ENCODE results near the gene WDR5. TPM values are rescaled to one million over a fixed set of nuclear protein-coding genes. Genes with fewer than 3 reads are reported as not detected.

Gene WDR5
- total and polyA plus RNA-seq, 10 of the 15 experiments (the other 5 are each of a cell fraction or from before 2014, with no cell fraction given) = 1.4 to 43.7 (median 33.2) TPM

- H3K79me2 ChIP-seq (ENCODE audit: control insufficient read depth, insufficient read depth, low read length) = no peaks in the 10 kb centered on the region
- ATAC-seq (no peak), FAIRE-seq (no peak), DNase-seq (ENCODE audit: low read depth, low spot score) (no peak)
- no peaks in the 10 kb centered on the region; a peak in 1 of 4 replicates for H3K27me3 ChIP-seq (replicated peaks in 1 of 2; ENCODE audit: control insufficient read depth in 2 of 2, insufficient read depth in 2 of 2, low read length in 1 of 2)
- H3K9me3 ChIP-seq (replicated peaks; ENCODE audit: control insufficient read depth, insufficient read depth, low read length) = no peaks in the 10 kb centered on the region
- RAD21 ChIA-PET (ENCODE audit: unreplicated experiment) = interaction anchor here (0.9 kb wide), 1 partner anchor 8 kb away, joined by 3 read pairs; no protein-coding TSS in a partner anchor
- no peak overlapping the region for H3K27ac ChIP-seq (ENCODE audit: control insufficient read depth, insufficient read depth)
- H3K9ac ChIP-seq (ENCODE audit: control insufficient read depth, insufficient read depth, low read length) = no peak overlapping the region
- in situ Hi-C loops (cut with MboI) (no loop called here), intact Hi-C loops (cut with micrococcal nuclease; ENCODE audit: unreplicated experiment) (no loop called here)
- BruUV-seq (replicated peaks) = no TSS peak
- H3K4me2 ChIP-seq (ENCODE audit: control insufficient read depth, insufficient read depth) = no peak overlapping the region
- 27% methylated on average over 29 of the region's 30 CpGs for WGBS (ENCODE audit: insufficient coverage, insufficient replicate concordance, low lambda C conversion rate, missing lambda C conversion rate)
- SMC1A ChIA-PET (ENCODE audit: uncharacterized antibody, unreplicated experiment) = interaction anchor here (0.9 to 1.2 kb wide), 2 partner anchors 8 to 264 kb away, joined by 3 read pairs; no protein-coding TSS in a partner anchor
- CTCF ChIA-PET = interaction anchor here (0.7 to 1.0 kb wide), 2 partner anchors 8 to 186 kb away, joined by 3 to 4 read pairs; no protein-coding TSS in a partner anchor
- H3K36me3 ChIP-seq (ENCODE audit: control insufficient read depth in 2 of 2, insufficient read depth in 2 of 2, low read length in 1 of 2) = no peaks in the 10 kb centered on the region
- H3K4me1 ChIP-seq (ENCODE audit: control insufficient read depth, insufficient read depth, low read length) = peaks cover 13% of the 10 kb centered on the region
- H4K20me1 ChIP-seq (ENCODE audit: control insufficient read depth, insufficient read depth) = no peaks in the 10 kb centered on the region
- POLR2A ChIA-PET = no interaction called here
- no peak overlapping the region for H3K4me3 ChIP-seq
- TF ChIP-seq BCL11A (IDR thresholded peaks at IDR 0.05; ENCODE audit: low read depth, low read length) = no peak
- TF ChIP-seq E4F1 (IDR thresholded peaks at IDR 0.05; ENCODE audit: borderline replicate concordance, partially characterized antibody) = no peak
- no peak for TF ChIP-seq MYB (IDR thresholded peaks at IDR 0.05; ENCODE audit: borderline replicate concordance, low read depth, low read length)
- TF ChIP-seq NFXL1 (IDR thresholded peaks at IDR 0.05; ENCODE audit: borderline replicate concordance) = no peak
- no peak for TF ChIP-seq BMI1 (IDR thresholded peaks at IDR 0.05; ENCODE audit: borderline replicate concordance)
- no peak overlapping the region for H2AFZ ChIP-seq (ENCODE audit: control insufficient read depth, low read depth, low read length)
Observed at GRCh38 chr9:134178768-134179551, 43.1 kb downstream of the WDR5 start.

Data from GM12878 (cell line).